Measurements from ENCODE around the gene URI1.

GRCh38 chr19:29945433-29945832 lies 3.4 kb downstream of the URI1 start:
- TF ChIP-seq POLR2A (IDR thresholded peaks at IDR 0.05) (no peak), CTCF (IDR thresholded peaks at IDR 0.05) (no peak)
